Testis (tissue), 3 donors: ENCODE measurements around the gene LRRTM4. TPM values are rescaled to one million over a fixed set of nuclear protein-coding genes. Genes with fewer than 3 reads are reported as not detected.
A peak's percentile ranks its signal among the peaks of the same experiment; 100 is the strongest.
"Not testable (repeated sequence)": the region's sequence is repeated elsewhere in the genome, so short reads cannot be mapped to it uniquely, and the experiment has no call there.

Experiments used
- DNase-seq: peaks from one replicate; pipeline ENCODE4 v3.0.0-alpha.2; 2019
- H3K27ac ChIP-seq, 2 donors: fragments of 200-600 bp; sonication (generic); one replicate each; pipeline ENCODE4 v1.5.1; 2019
- H3K27me3 ChIP-seq: fragments of 200-600 bp; sonication (generic); one replicate; pipeline ENCODE4 v1.5.1; 2019
- H3K36me3 ChIP-seq: fragments of 200-600 bp; sonication (generic); one replicate; pipeline ENCODE4 v1.5.1; 2017; ENCODE audit warnings: low read depth; ENCODE audit errors: missing control alignments
- H3K4me1 ChIP-seq: fragments of 200-600 bp; sonication (generic); one replicate; pipeline ENCODE4 v1.5.1; 2019
- H3K4me3 ChIP-seq, 2 donors: fragments of 200-600 bp; sonication (generic); one replicate each; pipeline ENCODE4 v1.5.1; 2017 to 2019
- H3K9me3 ChIP-seq: fragments of 200-600 bp; sonication (generic); one replicate; pipeline ENCODE4 v1.5.1; 2017
- POLR2A ChIP-seq: fragments of 450-650 bp; IDR thresholded peaks from one replicate; pipeline ENCODE4 v1.6.1; 2017; ENCODE audit warnings: antibody characterized with exemption, mild to moderate bottlenecking, moderate library complexity
- WGBS, 2 donors: methylation state at CpG; one replicate each; pipeline ENCODE4 v1.1.5; 2018; 5-methylcytosine and 5-hydroxymethylcytosine counted together
- intact Hi-C: fragments of 100-400 bp; cut with DNase I; formaldehyde crosslinking; loops from one replicate; pipeline ENCODE4 v1.15.1; 2023; ENCODE audit warnings: low total_unique reads
- polyA plus RNA-seq: library from polyadenylated mRNA; stranded (reverse); fragments of 350-450 nt; fragmentation: Illumina TruSeq; extraction: RNeasy Lipid Tissue Mini Kit (QIAGEN cat#74804); gene quantifications from one replicate; pipeline ENCODE4 v1.2.3, GENCODE V29; 2014; ENCODE audit warnings: low read depth, low replicate concordance; ENCODE audit not compliant: insufficient read depth
- total RNA-seq, 2 donors: library from RNA; depleted of rRNA; stranded (reverse); fragments of >200 nt; gene quantifications; one replicate each; pipeline ENCODE4 v1.2.3, GENCODE V29; 2016
- TF ChIP-seq, protein P1 (sequence below), 3 experiments: fragments of 450-650 bp in 2 of 3; fragments of 200-600 bp in 1 of 3; sonication (generic) in 1 of 3; IDR thresholded peaks; one replicate each; pipeline ENCODE4 v1.5.1; 2016 to 2019; ENCODE audit warnings: antibody characterized with exemption in 3 of 3, mild to moderate bottlenecking in 2 of 3, moderate library complexity in 1 of 3

LRRTM4 gene
- total and polyA plus RNA-seq, 3 donors from 2014 or later: 0.08 to 0.19 (median 0.13) TPM

DNA sequence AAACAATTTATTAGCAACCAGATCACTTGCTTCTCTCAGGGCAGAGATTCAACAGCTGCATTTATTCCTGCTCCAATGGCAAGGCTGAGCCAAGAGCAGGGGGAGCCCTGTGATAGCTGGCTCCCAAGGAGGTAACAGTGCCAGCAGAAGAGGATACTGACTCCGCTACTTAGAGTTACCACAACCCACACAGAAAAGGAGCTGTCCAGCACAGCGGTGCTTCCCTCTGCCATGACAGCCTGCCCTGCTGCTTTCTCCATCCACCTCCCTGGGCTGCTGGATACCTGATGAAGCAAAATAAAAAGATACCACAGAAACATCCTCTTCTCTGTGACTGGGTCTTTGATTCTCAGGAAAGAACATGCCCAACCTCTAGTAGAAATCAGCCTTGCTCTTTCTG, 467.2 kb downstream of the LRRTM4 start:
- peak; percentile 15 for DNase-seq
- Histone ChIP-seq H3K9me3 (no peaks in the 10 kb centered on the region), H3K27me3 (no peaks in the 10 kb centered on the region), H3K27ac (no peak overlapping the region), H3K36me3 (no peaks in the 10 kb centered on the region), H3K4me3 (no peak overlapping the region), H3K4me1 (no peaks in the 10 kb centered on the region)
- TF ChIP-seq POLR2A: no peak
- TF ChIP-seq, protein P1, sequence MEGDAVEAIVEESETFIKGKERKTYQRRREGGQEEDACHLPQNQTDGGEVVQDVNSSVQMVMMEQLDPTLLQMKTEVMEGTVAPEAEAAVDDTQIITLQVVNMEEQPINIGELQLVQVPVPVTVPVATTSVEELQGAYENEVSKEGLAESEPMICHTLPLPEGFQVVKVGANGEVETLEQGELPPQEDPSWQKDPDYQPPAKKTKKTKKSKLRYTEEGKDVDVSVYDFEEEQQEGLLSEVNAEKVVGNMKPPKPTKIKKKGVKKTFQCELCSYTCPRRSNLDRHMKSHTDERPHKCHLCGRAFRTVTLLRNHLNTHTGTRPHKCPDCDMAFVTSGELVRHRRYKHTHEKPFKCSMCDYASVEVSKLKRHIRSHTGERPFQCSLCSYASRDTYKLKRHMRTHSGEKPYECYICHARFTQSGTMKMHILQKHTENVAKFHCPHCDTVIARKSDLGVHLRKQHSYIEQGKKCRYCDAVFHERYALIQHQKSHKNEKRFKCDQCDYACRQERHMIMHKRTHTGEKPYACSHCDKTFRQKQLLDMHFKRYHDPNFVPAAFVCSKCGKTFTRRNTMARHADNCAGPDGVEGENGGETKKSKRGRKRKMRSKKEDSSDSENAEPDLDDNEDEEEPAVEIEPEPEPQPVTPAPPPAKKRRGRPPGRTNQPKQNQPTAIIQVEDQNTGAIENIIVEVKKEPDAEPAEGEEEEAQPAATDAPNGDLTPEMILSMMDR (IDR thresholded peaks at IDR 0.05): no peak
- 53 to 58% methylated on average over 2 of the region's 2 CpGs for WGBS, 2 donors
- intact Hi-C loops: no loop called here

DNA sequence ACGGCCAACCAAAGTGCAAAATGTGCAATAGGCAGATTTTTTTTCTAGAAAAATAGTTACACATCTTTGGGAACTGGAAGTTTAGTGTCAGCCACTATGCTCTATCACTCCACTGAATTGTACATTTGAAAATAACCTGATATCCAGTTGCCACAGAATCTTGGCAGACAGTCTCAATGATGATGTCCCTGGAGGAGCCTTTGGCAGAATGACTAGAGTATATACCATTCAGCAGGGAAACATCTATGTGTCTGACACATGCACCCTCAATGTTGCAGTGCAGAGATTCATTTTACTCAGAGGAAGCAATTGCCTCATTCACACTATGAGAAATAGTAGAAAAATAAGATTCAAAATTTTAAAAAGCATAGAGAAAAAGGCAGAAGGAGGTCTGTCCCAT, 475.8 kb downstream of the LRRTM4 start:
- Histone ChIP-seq H3K27ac (no peak overlapping the region), H3K4me3 (no peak overlapping the region), H3K36me3 (no peaks in the 10 kb centered on the region), H3K27me3 (no peaks in the 10 kb centered on the region), H3K9me3 (no peaks in the 10 kb centered on the region), H3K4me1 (no peaks in the 10 kb centered on the region)
- TF ChIP-seq POLR2A: no peak
- TF ChIP-seq, protein P1 (IDR thresholded peaks at IDR 0.05): no peak
- intact Hi-C loops: no loop called here
- 70 to 78% methylated on average over 1 of the region's 1 CpG for WGBS, 2 donors
- no peak for DNase-seq

DNA sequence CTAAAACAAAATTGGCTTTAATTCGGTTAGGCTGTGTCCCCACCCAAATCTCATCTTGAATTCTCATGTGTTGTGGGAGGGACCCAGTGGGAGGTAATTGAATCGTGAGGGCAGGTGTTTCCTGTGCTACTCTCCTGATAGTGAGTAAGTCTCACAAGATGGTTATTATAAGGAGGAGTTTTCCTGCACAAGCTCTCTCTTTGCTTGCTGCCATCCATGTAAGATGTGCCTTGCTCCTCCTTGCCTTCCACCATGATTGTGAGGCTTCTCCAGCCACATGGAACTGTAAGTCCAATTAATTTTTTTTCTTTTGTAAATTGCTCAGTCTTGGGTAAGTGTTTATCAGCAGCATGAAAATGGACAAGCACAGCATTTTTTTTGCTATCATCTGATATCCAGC, 476.7 kb downstream of the LRRTM4 start:
- H3K36me3 ChIP-seq, DNase-seq, H3K9me3 ChIP-seq, intact Hi-C loops, H3K27ac ChIP-seq, H3K4me3 ChIP-seq, H3K4me1 ChIP-seq, H3K27me3 ChIP-seq: not testable (repeated sequence)
- 78 to 79% methylated on average over 2 of the region's 2 CpGs for WGBS, 2 donors

DNA sequence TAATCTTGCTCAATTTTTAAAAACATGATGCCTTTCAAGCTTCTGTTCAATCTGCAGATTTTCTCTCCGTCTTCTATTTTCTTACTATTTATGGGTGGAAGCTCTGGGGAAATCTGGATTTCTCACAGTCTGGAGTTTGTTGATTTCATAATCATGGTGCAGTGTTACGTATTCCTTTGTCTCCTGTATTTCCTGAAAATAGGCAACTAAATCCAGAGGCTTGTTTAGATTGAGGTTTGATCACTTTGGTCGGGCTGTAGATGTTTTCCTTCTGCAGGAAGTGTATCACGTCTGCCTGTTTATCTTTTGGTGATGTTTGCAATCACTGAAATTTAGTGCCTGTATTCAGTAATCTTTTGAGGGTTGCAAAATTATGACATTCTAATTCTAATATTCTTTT, 487.7 kb downstream of the LRRTM4 start:
- no peak for DNase-seq
- intact Hi-C loops: no loop called here
- no peak for TF ChIP-seq POLR2A
- TF ChIP-seq, protein P1 (IDR thresholded peaks at IDR 0.05): no peak

DNA sequence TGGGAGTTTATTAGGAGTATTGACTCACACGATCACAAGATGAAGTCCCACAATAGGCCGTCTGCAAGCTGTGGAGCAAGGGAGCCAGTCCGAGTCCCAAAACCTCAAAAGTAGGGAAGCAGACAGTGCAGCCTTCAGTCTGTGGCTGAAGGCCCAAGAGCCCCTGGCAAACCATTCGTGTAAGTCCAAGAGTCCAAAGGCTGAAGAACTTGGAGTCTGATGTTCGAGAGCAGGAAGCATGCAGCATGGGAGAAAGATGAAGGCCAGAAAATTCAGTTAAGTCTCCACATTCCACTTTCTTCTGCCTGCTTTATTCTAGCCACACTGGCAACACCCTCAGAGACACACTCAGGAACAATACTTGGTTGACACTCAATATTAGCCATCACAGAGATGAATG, 492.9 kb downstream of the LRRTM4 start:
- H3K27me3 ChIP-seq, intact Hi-C loops, H3K9me3 ChIP-seq, H3K36me3 ChIP-seq, H3K4me1 ChIP-seq, H3K4me3 ChIP-seq, DNase-seq, H3K27ac ChIP-seq: not testable (repeated sequence)
- WGBS, 2 donors: 89 to 93% methylated on average over 5 of the region's 5 CpGs

More for the DNA sequence above, 487.7 kb downstream of the LRRTM4 start:
- 65 to 77% methylated on average over 4 of the region's 4 CpGs for WGBS, 2 donors
- Histone ChIP-seq H3K9me3 (no peaks in the 10 kb centered on the region), H3K27me3 (no peaks in the 10 kb centered on the region), H3K27ac (no peak overlapping the region), H3K4me1 (no peaks in the 10 kb centered on the region), H3K36me3 (no peaks in the 10 kb centered on the region), H3K4me3 (no peak overlapping the region)

DNA sequence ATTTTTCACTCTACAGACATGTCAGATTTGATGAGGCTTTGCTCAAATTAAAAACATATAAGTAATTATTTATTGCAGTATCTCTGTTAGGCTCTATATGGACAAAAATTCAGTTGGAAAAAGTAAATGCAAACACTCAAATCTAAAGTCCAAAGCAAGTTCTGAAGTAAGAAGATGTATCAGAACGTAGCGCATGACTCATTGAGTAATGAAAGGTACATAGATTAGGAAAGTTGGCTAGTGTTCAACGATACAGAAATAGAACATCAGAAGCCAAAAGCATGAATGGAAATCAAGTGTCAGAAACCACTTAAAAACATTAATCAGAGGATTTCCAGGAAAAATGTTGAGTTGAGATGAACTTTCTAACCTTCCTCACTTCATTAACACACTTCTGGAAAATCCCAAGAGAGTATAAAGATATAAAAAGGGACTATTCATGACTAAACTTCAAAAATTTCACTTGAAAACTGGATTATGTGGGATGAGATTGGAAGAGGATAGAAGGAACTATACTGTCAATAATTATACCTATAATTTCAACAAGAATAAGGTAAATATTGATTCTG, 494.1 kb downstream of the LRRTM4 start:
- no peak overlapping the region for H3K4me3 ChIP-seq
- no peaks in the 10 kb centered on the region for H3K27me3 ChIP-seq
- H3K36me3 ChIP-seq: no peaks in the 10 kb centered on the region
- WGBS, 2 donors: 57 to 72% methylated on average over 3 of the region's 3 CpGs
- intact Hi-C loops: no loop called here
- DNase-seq: no peak
- no peak overlapping the region for H3K27ac ChIP-seq
- no peaks in the 10 kb centered on the region for H3K4me1 ChIP-seq
- no peaks in the 10 kb centered on the region for H3K9me3 ChIP-seq
- TF ChIP-seq, protein P1 (IDR thresholded peaks at IDR 0.05): no peak
- no peak for TF ChIP-seq POLR2A
